Stimulated activated CD4-positive, alpha-beta T cell treated with anti-CD3 and anti-CD28 coated beads, Interleukin-4, amount 100 ng/mL, for 48 hours (primary cell): ENCODE data around the gene MAP7.

Experiments used
- DNase-seq, 2 donors: peaks; one replicate each; pipeline ENCODE4 v3.0.0-alpha.2; 2020; ENCODE audit warnings: low read depth in 2 of 2

The MAP7 gene

GRCh38 chr6:136532030-136532429 lies 18.2 kb downstream of the MAP7 start:
- no peak for DNase-seq

GRCh38 chr6:136529710-136530109 lies 20.5 kb downstream of the MAP7 start:
- DNase-seq, result no peak

DNA sequence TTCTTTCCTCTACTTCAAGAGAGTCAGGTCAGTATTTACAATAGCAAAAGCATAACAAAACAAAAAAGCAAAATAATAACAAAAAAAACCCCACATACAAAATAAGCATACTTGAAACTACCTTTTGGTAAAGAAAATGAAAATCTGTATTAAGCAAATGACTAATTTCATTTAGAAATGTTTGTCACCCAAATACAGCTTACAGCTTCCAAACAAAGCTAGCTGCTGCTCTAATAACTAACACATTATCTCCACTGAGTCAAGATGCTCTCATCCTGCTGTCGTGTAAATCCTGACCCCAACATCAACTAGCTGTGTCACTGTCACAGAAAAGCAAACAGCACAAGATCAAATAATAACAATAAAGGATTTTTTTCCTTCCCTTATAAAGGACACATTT lies 21.7 kb downstream of the MAP7 start:
- DNase-seq, result no peak

- DNase-seq, result no peak
Observed at GRCh38 chr6:136527831-136528230, 22.4 kb downstream of the MAP7 start.

GRCh38 chr6:136526937-136527336 lies 23.3 kb downstream of the MAP7 start:
- DNase-seq, result no peak

DNA sequence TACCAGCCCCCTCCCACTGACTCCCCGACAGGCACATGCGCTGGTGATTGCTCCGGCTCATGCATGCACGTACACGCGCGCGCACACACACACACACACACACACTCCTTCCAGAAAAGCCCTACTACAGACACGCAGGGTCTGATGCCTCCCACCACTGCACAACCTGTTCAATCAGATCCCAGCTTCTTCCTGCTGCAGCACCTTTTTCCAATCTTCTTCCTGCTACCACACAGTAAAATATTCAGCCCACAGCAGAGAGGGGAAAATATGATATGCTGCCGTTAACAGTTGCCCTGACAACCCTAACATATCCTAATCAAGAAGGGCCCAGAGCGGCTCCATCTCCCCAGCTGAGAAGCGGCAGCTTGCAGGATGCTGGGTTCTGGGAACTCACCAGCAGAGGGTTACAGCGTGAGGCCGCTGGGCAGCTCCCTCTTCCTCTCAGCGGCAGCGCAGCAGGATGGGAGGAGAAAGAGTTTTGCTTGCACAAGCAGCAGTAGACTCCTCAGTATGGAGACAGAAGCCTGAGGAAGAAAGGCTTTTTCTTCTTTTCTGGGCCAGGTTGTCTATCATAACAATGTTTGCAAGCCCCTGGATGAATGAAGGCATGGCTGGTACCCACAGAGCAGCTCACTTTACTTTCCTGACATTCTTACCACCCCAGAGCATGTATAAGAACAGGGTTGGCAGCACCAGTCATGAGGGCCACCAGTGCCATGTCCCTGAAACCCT lies 23.9 kb downstream of the MAP7 start:
- DNase-seq, result no peak

GRCh38 chr6:136525586-136526195 lies 24.5 kb downstream of the MAP7 start:
- DNase-seq, result no peak

DNA sequence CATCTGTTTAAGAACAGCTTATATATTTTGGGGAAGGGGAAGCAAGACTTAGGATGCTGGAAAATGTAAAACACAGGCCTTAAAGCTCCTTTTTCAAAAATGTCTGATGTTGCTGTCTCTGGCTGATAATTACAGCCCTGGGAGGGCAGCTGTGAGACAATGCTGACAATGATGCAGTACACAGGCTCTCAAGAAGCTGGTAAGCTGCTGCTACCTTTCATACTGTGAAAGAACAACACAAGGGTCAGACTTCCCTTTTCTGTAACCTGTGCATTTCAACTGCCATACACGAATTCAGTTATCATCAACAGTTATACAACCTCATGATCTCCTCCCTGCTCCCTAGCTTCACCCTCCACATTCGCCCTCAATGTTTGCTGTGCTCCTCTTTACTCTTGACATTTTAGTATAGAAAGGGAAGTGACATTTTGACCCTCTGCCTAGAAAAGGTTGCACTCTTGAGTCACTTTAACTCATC lies 25.2 kb downstream of the MAP7 start:
- DNase-seq, result no peak

GRCh38 chr6:136524339-136524935 lies 25.8 kb downstream of the MAP7 start:
- DNase-seq, result no peak

DNA sequence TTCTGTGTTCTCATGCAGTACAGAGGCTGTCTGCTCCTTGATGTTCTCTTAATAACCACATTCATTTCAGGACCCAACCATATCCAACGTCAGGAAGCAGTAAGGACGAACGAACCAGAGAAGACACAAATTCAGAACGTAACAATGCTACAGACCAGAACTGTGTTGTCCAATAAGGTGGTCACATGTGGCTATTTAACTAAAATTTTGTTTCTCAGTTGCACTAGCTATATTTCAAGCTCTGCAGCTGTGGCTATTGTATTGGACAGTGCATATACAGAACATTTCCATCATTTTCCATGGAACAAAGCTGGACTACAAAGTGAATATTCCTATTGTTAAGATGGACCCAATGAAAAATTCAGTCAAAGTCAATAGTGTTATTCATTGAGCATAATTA lies 27.0 kb downstream of the MAP7 start:
- no peak for DNase-seq

DNA sequence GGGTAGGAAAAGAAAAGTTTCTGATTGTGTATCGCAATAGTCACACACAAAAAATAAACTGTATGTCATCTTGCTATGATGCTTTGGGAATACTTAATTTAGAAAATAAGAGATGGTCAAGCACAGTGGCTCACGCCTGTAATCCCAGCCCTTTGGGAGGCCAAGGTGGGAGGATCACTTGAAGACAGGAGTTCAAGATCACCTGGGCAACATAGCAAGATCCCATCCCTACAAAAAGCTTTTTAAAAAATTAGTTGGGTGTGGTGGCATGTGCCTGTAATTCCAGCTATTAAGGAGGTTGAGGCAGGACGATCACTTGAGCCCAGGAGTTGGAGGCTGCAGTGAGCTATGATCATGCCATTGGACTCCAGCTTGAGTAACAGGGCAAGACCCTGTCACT lies 27.6 kb downstream of the MAP7 start:
- no peak for DNase-seq

GRCh38 chr6:136521911-136522310 lies 28.3 kb downstream of the MAP7 start:
- DNase-seq, result no peak

GRCh38 chr6:136521427-136521826 lies 28.8 kb downstream of the MAP7 start:
- DNase-seq, result no peak

DNA sequence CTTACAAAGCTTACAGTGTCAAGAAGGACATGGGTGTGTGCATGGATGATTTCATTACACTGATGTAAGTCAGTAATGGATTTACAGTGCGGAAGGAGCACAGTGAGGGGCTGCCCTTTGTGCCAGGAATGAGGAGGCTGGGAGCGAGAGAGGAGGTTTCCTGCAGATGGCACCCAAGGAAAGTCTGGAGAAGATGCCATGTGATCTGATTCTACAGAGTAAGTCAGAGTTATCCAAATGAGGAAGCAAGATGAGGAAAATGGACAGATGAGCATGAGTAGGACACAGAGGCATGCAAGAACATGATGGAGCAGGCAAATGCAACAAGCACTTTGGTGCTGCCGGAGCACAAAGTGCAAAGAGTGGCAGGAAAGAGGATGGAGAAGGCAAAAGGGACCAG lies 29.7 kb downstream of the MAP7 start:
- no peak for DNase-seq

DNA sequence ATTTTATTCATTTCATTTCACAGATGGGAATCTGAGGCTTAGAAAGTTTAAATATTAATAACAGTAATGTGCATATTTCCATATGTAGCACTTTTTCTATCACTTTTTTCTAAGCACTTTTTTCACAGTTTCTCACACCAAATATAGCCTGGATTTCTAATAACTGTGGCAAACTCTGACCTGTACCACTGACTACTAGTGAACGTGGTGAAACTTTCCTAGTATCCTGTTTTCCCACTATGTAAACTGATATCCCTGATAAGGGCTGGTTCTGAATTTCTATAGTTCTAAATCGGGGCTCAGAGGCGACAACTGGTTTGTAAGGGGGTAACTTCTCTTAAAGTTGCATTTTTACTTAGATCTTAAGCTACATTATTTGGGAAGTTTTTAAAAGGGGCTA lies 32.6 kb downstream of the MAP7 start:
- DNase-seq, result no peak

- no peak for DNase-seq
Observed at GRCh38 chr6:136517002-136517401, 33.2 kb downstream of the MAP7 start.

GRCh38 chr6:136514591-136514990 lies 35.6 kb downstream of the MAP7 start:
- DNase-seq, result no peak

- DNase-seq, result no peak
Observed at GRCh38 chr6:136511926-136512325, 38.3 kb downstream of the MAP7 start.

- no peak for DNase-seq
Observed at GRCh38 chr6:136511397-136511796, 38.8 kb downstream of the MAP7 start.

- DNase-seq, result no peak
Observed at GRCh38 chr6:136510782-136511181, 39.4 kb downstream of the MAP7 start.

GRCh38 chr6:136510299-136510698 lies 39.9 kb downstream of the MAP7 start:
- DNase-seq, result no peak

GRCh38 chr6:136508725-136509392 lies 41.4 kb downstream of the MAP7 start:
- DNase-seq, result no peak
